ENCODE measurements around the gene NOS1AP.

- TF ChIP-seq CTCF (IDR thresholded peaks at IDR 0.05): no peak
- TF ChIP-seq SMAD3 (CRISPR knock-in tag; IDR thresholded peaks at IDR 0.05; ENCODE audit: borderline replicate concordance): no peak
- no peak for TF ChIP-seq ESRRA (CRISPR knock-in tag; IDR thresholded peaks at IDR 0.05; ENCODE audit: borderline replicate concordance)
- TF ChIP-seq, protein P1, sequence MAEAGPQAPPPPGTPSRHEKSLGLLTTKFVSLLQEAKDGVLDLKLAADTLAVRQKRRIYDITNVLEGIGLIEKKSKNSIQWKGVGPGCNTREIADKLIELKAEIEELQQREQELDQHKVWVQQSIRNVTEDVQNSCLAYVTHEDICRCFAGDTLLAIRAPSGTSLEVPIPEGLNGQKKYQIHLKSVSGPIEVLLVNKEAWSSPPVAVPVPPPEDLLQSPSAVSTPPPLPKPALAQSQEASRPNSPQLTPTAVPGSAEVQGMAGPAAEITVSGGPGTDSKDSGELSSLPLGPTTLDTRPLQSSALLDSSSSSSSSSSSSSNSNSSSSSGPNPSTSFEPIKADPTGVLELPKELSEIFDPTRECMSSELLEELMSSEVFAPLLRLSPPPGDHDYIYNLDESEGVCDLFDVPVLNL (CRISPR knock-in tag; IDR thresholded peaks at IDR 0.05; ENCODE audit: borderline replicate concordance, low read depth): no peak
- no peak for TF ChIP-seq FOXP1 (CRISPR knock-in tag; IDR thresholded peaks at IDR 0.05; ENCODE audit: borderline replicate concordance)
- TF ChIP-seq, protein P2, sequence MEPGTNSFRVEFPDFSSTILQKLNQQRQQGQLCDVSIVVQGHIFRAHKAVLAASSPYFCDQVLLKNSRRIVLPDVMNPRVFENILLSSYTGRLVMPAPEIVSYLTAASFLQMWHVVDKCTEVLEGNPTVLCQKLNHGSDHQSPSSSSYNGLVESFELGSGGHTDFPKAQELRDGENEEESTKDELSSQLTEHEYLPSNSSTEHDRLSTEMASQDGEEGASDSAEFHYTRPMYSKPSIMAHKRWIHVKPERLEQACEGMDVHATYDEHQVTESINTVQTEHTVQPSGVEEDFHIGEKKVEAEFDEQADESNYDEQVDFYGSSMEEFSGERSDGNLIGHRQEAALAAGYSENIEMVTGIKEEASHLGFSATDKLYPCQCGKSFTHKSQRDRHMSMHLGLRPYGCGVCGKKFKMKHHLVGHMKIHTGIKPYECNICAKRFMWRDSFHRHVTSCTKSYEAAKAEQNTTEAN (CRISPR knock-in tag; IDR thresholded peaks at IDR 0.05): no peak
Measured at GRCh38 chr1:162110910-162111309, 41.4 kb downstream of the NOS1AP start.

Data from WTC11 (cell line).